H54 (cell line): Measurements from ENCODE around the gene XRCC3.

Source experiments
- DNase-seq: peaks from one replicate; pipeline ENCODE4 v3.0.0; 2011; ENCODE audit warnings: low spot score, mixed read lengths; ENCODE audit not compliant: insufficient read length
- FAIRE-seq: peaks from 3 replicates; lab custom pipeline; 2011; peaks lifted over from hg19 to GRCh38; lab: Jason Lieb, UNC
- POLR2A ChIP-seq: IDR thresholded peaks from 2 replicates; pipeline ENCODE4 v1.6.1; 2011; ENCODE audit warnings: low read depth, mild to moderate bottlenecking, low read length

XRCC3 gene

DNA sequence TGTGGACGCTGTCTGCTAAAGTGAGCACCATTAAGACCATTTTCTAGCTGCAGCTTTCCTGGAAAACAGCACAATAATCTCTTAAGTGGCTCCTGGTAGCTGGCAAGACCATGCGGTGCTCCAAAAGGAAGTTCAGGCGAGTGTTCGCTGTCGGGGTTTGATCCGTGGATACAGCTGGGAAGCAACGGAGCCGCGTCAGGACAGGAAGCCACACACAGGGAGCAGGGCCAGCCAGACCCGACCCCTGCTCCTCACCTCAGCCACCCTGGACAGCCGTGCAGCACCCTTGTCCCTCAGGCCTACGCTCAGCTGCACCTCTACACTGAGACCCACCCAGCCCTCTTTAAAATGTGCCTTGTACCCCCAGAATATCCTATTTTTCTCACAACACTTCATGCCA lies 19.8 kb upstream of the XRCC3 start:
- DNase-seq = no peak
- FAIRE-seq = no peak
- TF ChIP-seq POLR2A = no peak

DNA sequence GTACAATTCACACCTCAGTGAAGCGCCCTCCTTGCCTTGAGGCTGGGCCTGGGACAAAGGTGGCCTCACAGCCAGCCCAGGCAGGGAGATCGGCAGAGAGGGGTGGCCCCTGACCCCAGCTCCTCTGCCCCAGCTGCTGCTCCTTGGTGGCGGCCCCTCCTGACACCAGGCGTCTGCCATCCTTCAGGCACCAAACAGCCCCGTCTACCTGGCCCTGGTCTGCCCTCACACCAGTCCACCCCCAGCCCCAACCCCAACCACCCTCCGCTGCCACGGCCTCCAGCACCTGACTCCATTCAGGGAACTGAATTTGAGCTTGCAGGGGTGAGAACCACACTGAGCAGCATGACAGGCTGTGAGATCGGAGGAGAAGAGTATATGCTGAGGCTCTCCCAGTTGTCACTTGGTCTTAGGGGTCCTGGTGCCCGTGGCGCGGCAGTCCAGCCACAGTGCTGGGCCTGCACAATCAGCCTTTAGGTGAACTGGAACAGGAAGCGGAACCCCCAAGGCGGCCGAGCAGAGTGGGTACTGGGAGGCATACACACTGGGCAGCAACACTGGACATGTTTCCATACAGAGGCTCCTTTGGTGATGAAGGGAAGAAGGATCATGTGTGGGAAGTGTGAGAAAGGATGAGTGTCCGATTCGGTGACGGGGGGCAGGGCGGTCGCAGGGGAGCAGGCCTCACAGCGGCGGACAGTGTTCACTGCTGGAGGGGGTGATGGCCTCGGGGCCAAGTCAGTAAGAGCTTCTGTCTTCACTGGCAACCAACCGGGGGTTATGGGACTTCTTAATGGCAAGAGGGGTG lies 19.0 kb upstream of the XRCC3 start:
- TF ChIP-seq POLR2A = no peak
- no peak for DNase-seq
- no peak for FAIRE-seq

DNA sequence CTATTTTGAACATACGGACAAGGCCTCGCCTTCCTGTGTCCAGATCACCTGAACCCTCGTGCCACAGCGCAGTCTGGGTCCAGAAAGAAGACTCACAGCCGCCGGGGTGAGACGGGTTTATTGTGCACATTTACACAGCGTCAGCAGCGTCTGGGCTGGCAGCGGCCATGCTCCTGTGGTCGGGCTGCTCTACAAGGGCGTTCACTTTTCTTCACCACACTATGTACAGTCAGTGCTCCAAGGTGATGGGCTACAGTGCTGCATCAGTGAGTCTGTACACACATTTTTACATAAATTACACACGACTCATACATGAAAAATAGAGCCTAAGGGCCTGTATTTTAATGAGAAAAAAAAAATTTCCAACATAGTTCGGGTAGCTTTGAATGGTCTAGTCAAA lies 18.4 kb upstream of the XRCC3 start:
- no peak for DNase-seq
- TF ChIP-seq POLR2A = no peak
- FAIRE-seq = no peak

DNA sequence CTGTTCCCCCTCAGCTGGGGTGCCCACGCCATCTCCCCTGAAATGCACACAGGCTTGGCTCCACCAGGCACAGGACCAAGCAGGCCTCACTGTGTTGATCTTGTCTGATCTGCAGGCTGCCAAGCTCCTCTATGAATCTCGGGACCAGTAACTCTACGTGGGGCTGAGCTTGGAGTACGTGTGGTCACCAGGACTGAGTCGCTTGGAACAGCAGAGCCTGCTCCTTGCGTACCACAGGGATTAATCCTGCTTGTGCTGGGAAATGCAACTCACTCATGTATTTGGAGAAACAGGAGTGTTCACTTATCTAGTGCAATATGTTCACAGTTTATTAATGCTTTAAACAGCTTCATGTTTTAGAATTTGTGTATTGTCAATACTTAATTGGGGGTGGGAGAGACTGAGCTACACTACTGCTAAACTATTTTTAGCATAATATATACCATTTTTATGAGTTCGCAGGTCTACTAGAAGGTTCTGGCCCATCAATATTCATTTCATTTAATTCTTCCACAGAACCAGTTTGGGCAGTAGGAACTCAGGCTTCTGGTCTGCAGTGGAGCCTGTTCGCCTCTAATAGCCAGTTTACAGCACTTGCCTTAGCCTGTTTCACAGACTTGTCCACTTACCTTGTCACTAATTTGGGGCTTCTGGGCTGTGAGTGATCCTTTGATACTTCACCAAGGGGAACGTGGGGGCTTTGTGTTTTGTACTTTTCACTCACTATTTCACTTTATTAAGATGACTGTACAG lies 17.8 kb upstream of the XRCC3 start:
- DNase-seq (no peak), FAIRE-seq (no peak)
- no peak for TF ChIP-seq POLR2A

DNA sequence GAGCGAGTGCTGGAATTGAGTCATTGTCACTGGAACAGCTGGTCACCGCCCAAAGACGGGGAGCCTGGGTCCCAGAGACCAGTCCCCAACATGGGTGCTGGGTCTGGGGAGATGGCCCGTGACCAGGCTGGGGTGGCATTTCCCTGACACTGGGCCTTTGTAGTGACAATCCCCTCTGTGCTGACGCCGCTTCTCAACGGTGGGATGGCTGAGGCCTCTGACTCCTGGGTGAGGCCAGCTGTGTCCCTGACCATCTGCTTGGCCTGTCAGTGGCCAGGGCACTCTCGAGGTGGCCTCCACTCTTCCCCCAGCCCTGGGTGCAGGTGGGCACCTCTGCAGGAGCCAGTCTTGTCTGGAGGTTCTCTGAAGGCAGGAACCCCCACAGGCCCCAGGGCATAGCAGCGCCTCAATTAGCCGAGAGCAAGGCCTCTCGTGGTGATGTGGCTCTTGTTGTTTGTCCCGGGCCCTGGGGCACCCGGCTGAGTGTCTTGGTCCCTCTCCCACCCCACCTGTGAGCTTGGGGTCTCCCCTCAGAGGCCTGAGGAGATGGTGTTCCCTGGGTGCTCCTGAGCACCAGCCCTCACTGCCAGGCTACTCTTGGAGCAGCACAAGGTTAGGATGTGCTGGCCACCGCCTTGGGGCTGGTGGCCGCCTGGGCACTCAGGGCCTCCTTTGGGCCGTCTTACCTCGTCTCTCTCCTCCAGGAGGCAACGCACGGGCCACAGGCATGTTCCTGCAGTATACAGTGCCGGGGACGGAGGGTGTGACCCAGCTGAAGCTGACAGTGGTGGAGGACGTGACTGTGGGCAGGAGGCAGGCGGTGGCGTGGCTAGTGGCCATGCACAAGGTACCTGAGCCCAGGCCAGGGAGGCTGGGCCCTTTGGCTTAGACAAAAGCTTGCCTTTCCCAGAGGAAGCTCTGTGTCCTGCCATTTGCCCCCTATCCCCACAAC lies 16.9 kb upstream of the XRCC3 start:
- FAIRE-seq = no peak
- DNase-seq = no peak
- no peak for TF ChIP-seq POLR2A

DNA sequence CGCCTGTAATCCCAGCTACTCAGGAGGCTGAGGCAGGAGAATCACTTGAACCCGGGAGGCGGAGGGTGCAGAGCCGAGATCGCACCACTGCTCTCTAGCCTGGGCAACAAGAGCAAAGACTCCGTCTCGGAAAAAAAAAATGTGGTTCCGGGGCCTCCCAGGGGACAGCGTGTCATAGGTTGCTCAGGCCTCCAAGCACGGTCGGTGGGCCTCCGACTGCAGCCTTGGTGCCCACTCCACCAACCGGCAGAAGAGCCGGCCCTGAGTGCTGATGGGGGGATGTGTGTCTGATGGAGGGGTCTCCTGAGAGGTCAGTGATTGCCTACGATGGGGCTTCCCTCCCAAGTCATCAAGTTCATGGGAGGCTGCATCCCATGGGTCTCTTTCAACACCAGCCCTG lies 16.2 kb upstream of the XRCC3 start:
- DNase-seq (no peak), FAIRE-seq (no peak)
- TF ChIP-seq POLR2A = no peak

DNA sequence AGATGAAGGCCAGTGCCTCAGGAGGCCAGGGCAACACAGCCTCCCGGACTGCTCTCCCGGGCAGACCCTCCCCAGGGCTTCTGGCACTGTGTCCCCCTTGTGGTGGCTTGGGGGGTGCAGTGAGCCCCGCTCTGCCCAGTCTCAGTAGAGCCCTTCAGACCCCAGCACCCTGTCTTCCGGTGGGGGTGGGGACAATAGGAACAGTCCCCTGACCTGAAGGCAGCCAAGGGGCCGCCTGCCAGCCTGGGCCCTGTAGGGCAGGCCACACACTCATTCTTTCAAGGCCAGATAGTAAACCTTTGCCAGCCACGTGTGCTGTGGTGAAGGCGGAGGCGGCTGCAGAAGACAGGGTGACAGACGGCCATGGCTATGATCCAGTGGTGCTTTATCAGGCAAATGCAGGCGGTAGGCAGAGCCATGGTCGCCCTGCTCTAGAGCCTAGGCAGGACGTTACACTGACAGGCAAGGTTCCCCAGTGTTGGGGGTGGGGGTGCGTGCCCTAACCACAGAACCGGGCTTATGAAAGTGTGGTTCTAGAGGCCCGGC lies 15.3 kb upstream of the XRCC3 start:
- DNase-seq = no peak
- FAIRE-seq = no peak
- no peak for TF ChIP-seq POLR2A

DNA sequence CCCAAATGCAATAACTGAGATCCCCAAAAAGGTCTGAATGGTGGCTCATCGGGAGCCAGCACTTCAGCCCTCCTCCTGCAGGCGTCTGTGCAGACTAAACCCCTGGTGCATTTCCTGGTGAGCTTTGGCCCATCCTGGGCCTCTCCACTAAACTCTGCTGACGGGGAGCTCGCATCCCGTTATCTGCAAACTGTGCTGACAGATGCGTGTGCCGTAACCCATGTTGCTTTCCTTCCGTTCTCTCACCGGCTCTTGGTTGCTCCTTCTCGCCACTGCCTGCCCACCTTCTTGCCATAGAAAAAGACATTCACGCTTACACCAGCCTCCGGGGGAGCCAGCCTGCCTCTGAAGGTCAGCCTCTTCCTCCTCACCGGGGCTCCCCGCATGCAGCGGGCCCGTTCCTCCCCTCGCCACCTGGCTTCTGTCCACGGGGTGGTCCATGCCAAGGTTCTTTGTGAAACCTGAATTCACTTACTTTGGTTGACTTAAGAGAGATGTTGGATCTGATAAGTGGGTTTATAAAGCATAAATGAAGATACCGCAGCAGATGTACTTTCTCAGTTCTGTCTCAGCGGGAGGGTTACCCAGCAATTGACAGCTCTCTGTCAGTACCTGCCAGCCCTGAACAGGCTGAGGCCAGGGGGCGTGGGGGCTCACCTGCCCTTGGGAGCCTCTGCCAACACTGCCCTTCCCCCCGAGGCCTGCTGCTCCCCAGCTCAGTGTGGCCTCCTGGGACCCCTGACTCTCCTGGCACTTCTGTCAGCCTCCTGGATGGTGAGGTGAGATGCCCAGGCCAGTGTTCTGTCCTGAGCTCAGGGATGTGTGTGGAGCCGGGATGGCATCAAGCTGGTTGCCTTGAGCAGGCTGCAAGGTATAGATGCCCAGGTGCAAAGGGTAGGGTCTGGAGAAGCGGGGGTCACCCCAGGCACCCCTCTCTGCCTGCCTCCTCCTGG lies 14.5 kb upstream of the XRCC3 start:
- FAIRE-seq (no peak), DNase-seq (no peak)
- no peak for TF ChIP-seq POLR2A

DNA sequence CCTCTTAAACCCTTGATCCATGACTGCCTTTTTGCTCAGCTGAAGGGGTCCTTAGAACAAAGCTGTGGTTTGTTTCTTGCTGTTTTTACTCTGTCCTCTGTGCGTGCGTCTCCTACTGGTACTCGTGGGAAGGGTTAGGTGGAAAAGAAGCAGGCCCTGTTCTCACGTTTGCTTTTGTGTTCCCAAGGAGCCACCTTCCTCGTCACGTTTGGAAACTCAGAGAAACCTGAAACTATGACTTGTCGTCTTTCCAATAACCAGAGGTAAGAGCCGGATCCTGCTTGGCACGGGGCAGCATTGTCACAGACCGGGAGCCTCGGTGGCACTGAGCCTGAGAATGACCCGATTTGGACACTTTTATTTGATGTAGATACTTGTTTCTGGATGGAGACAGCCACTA lies 13.5 kb upstream of the XRCC3 start:
- DNase-seq = no peak
- TF ChIP-seq POLR2A = no peak
- no peak for FAIRE-seq

DNA sequence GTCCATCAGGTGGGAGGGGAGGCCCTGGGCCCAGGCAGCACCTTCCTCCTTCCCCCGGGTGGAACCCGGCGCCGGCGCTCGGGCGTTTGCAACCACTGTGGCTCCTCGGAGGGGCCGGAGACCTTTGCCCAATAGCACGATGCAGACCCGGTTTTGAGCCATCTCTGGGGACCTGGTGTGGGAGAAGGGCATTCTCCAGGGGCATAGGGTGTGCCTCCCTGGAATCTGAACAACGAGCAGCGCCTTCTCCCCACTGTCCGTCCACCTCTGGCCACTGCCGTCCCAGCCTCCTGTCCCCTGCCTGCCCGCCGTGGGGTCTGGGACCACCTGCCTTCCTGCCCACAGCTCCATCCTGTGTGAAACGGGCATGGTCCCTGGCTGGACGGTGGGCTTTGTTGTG lies 12.9 kb upstream of the XRCC3 start:
- FAIRE-seq = no peak
- TF ChIP-seq POLR2A = no peak

DNA sequence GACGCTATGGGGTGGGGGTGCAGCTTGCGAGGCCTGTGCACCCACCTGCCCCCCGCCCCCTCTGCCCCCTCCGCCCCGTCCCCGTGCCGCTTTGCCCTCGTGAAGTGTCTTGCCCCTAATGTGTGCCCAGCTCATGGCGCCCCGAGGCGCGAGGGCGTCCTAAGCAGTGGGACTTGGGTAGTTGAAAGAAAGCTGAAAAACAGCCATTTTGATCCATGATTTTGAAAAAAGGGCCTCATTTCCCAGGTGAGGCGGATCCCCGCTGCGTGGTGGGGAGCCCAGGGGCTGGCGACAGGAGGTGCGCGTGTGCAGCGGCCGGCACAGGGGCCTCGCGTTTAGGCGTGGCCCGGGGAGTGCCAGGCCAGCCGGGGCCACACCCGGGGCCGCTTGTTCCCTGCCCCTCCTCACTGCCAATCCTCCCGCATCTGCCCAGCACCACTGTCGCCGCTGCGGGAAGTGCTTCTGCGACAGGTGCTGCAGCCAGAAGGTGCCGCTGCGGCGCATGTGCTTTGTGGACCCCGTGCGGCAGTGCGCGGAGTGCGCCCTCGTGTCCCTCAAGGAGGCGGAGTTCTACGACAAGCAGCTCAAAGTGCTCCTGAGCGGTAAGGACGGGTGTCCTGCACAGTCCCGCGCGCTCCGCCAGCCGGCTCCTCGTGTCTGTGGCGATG lies 12.2 kb upstream of the XRCC3 start:
- FAIRE-seq (no peak), DNase-seq (no peak)
- no peak for TF ChIP-seq POLR2A

More for the DNA sequence above, 12.9 kb upstream of the XRCC3 start:
- DNase-seq = no peak

DNA sequence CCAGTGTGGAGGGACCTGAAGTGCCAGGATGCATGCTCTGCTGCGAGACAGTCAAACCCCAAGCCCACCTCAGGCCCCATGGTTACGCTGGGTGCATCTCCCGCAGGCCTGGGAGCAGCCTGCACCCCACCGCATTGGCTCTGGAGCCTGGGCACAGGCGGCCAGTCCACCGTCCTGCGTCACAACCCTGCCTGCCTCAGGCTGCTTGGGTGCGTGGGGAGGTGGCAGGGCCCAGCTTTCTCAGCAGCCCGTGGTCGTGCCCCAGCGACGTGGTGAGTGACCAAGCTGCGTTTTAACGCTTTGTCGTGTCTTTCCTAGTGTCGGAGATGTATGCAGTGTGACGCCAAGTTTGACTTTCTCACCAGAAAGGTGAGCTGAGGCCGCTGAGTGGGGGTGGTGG lies 11.2 kb upstream of the XRCC3 start:
- TF ChIP-seq POLR2A = no peak
- FAIRE-seq (no peak), DNase-seq (no peak)
